ENCODE results near the gene IL1RAP. TPM values are rescaled to one million over a fixed set of nuclear protein-coding genes. Genes with fewer than 3 reads are reported as not detected.
"Not testable (repeated sequence)": the region's sequence is repeated elsewhere in the genome, so short reads cannot be mapped to it uniquely, and the experiment has no call there.

IL1RAP gene
- total and polyA plus RNA-seq, 10 donors: 1.1 to 47.4 (median 24.6) TPM

- Histone ChIP-seq H3K27me3 (replicated peaks in 1 of 7) (no peaks in the 10 kb centered on the region), H3K36me3 (peaks cover 0 to 6% (median 0%) of the 10 kb centered on the region in 6 donors), H3K4me1 (peaks cover 0 to 44% (median 24%) of the 10 kb centered on the region in 6 donors), H3K27ac (no peak overlapping the region), H3K4me3 (no peak overlapping the region), H3K9me3 (no peaks in the 10 kb centered on the region)
- intact Hi-C loops (cut with DNase I; ENCODE audit: low total_unique reads): no loop called here
- DNase-seq: no peak
- WGBS, 5 donors: 73 to 92% (median 86%) methylated on average over 3 of the region's 3 CpGs
- no peak for TF ChIP-seq POLR2AphosphoS5 (IDR thresholded peaks at IDR 0.05)
- TF ChIP-seq CTCF (IDR thresholded peaks at IDR 0.05 in 8 of 11, conservative IDR thresholded peaks at IDR 0.05 in 3 of 11): no peak
- no peak for TF ChIP-seq POLR2A (IDR thresholded peaks at IDR 0.05)
These were observed 3.8 kb downstream of the IL1RAP start for GRCh38 chr3:190517687-190518086.

- intact Hi-C loops (cut with DNase I; ENCODE audit: low total_unique reads): not testable (repeated sequence)
These were observed 4.6 kb downstream of the IL1RAP start for GRCh38 chr3:190518531-190518930.

GRCh38 chr3:190519886-190520285 lies 6.0 kb downstream of the IL1RAP start:
- Histone ChIP-seq H3K36me3 (peaks cover 0 to 6% (median 0%) of the 10 kb centered on the region in 6 donors), H3K4me1 (peaks cover 0 to 31% (median 12%) of the 10 kb centered on the region in 6 donors), H3K27ac (no peak overlapping the region), H3K9me3 (peaks cover 0 to 4% (median 0%) of the 10 kb centered on the region in 8 donors), H3K4me3 (no peak overlapping the region), H3K27me3 (replicated peaks in 1 of 7) (no peaks in the 10 kb centered on the region)
- TF ChIP-seq POLR2A (IDR thresholded peaks at IDR 0.05): no peak
- TF ChIP-seq CTCF (IDR thresholded peaks at IDR 0.05 in 8 of 11, conservative IDR thresholded peaks at IDR 0.05 in 3 of 11): no peak
- no peak for TF ChIP-seq POLR2AphosphoS5 (IDR thresholded peaks at IDR 0.05)
- intact Hi-C loops (cut with DNase I; ENCODE audit: low total_unique reads): no loop called here
- no peak for DNase-seq
- WGBS, 5 donors: 45 to 95% (median 63%) methylated on average over 1 of the region's 1 CpG

More at GRCh38 chr3:190518531-190518930, 4.6 kb downstream of the IL1RAP start:
- H3K27ac ChIP-seq; H3K36me3 ChIP-seq; H3K4me3 ChIP-seq; H3K27me3 ChIP-seq (replicated peaks in 1 of 7); H3K9me3 ChIP-seq; DNase-seq: not testable (repeated sequence)
- 93 to 96% (median 94%) methylated on average over 4 of the region's 4 CpGs for WGBS, 5 donors
- peaks cover 0 to 36% (median 16%) of the 10 kb centered on the region in 6 donors for H3K4me1 ChIP-seq

GRCh38 chr3:190521998-190522397 lies 8.1 kb downstream of the IL1RAP start:
- Histone ChIP-seq H3K4me3 (no peak overlapping the region), H3K9me3 (peaks cover 0 to 4% (median 0%) of the 10 kb centered on the region in 8 donors), H3K36me3 (peaks cover 0 to 6% (median 0%) of the 10 kb centered on the region in 6 donors), H3K4me1 (peaks cover 0 to 12% (median 3%) of the 10 kb centered on the region in 6 donors), H3K27me3 (replicated peaks in 1 of 7) (no peaks in the 10 kb centered on the region), H3K27ac (no peak overlapping the region)
- no peak for DNase-seq
- intact Hi-C loops (cut with DNase I; ENCODE audit: low total_unique reads): no loop called here
- no peak for TF ChIP-seq POLR2AphosphoS5 (IDR thresholded peaks at IDR 0.05)
- TF ChIP-seq CTCF (IDR thresholded peaks at IDR 0.05 in 8 of 11, conservative IDR thresholded peaks at IDR 0.05 in 3 of 11): no peak
- no peak for TF ChIP-seq POLR2A (IDR thresholded peaks at IDR 0.05)
- WGBS, 5 donors: 74 to 83% (median 75%) methylated on average over 3 of the region's 3 CpGs

All from spleen (tissue), 11 donors.